ENCODE data around the gene ADAMTS17.
A peak's percentile ranks its signal among the peaks of the same experiment; 100 is the strongest.

ADAMTS17 gene, protein sequence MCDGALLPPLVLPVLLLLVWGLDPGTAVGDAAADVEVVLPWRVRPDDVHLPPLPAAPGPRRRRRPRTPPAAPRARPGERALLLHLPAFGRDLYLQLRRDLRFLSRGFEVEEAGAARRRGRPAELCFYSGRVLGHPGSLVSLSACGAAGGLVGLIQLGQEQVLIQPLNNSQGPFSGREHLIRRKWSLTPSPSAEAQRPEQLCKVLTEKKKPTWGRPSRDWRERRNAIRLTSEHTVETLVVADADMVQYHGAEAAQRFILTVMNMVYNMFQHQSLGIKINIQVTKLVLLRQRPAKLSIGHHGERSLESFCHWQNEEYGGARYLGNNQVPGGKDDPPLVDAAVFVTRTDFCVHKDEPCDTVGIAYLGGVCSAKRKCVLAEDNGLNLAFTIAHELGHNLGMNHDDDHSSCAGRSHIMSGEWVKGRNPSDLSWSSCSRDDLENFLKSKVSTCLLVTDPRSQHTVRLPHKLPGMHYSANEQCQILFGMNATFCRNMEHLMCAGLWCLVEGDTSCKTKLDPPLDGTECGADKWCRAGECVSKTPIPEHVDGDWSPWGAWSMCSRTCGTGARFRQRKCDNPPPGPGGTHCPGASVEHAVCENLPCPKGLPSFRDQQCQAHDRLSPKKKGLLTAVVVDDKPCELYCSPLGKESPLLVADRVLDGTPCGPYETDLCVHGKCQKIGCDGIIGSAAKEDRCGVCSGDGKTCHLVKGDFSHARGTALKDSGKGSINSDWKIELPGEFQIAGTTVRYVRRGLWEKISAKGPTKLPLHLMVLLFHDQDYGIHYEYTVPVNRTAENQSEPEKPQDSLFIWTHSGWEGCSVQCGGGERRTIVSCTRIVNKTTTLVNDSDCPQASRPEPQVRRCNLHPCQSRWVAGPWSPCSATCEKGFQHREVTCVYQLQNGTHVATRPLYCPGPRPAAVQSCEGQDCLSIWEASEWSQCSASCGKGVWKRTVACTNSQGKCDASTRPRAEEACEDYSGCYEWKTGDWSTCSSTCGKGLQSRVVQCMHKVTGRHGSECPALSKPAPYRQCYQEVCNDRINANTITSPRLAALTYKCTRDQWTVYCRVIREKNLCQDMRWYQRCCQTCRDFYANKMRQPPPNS

GRCh38 chr15:100341750-100342560 is at the start of gene ADAMTS17:
Gene ADAMTS17, minus strand, starts transcription at chr15:100341975. Its CDS starts 76 bp downstream, at chr15:100341899.
- peak within 1 kb of the TSS; percentile 6; the same call in 1 of the 2 replicates for H3K27ac ChIP-seq
- TF ChIP-seq CTCF (conservative IDR thresholded peaks at IDR 0.05) (peak; percentile 98), ZFX (IDR thresholded peaks at IDR 0.05) (no peak)

DNA sequence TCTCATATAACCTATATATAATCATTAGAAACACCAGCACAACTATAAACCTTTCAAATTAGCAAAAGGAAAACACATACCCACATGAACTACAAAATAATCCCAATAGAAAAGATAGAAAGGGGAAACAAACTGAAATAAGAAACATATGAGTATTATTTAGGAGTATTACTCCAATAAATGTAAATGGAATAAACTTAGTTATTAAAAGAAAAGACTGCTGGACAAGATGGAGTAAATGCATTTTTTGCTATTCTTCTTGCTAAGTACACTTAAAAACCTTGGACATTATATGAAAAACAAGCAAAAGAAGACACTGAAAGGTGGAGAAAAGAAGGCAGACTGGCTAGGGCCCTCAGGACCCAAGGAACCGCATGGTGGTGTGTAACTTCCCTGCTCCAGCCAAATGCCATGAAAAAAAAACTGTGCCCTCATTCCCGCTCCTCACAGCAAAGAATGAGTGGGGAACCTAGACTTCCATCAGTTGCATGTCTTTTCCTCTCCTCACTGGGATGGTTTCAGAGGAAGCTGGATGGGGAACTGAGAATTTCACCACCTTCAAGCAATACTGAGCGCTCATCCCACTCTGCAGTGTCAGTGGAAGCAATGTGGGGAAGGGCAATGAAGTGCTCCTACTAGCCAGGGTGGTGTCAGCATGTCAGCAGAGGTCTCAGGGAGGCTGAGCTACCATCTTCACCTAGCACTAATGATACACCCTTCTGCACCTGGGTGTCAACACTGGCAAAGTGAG is 43.7 kb upstream of the ADAMTS17 start:
- TF ChIP-seq ZFX (IDR thresholded peaks at IDR 0.05) (no peak), CTCF (conservative IDR thresholded peaks at IDR 0.05) (no peak)
- H3K27ac ChIP-seq: no peak overlapping the region

DNA sequence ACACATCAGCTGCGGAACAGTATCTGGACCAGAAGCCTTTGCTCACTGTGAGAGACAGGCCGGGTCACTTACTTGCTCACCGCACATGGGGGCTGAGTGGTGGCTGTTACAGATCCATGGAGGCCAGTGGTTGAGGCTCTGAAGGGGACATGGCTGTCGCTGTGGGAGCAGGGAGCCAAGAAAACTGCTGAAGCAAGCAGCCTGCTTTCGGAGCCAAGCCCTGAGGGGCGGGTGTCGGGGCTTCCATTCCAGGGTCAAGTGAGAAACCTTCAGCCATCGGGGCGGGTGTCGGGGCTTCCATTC is 42.3 kb upstream of the ADAMTS17 start:
- H3K27ac ChIP-seq: no peak overlapping the region
- TF ChIP-seq CTCF (conservative IDR thresholded peaks at IDR 0.05) (peak; percentile 34), ZFX (IDR thresholded peaks at IDR 0.05) (no peak)

GRCh38 chr15:100383302-100384107 is 41.7 kb upstream of the ADAMTS17 start:
- peak; percentile 61 for TF ChIP-seq CTCF (conservative IDR thresholded peaks at IDR 0.05)
- TF ChIP-seq ZFX (IDR thresholded peaks at IDR 0.05): no peak
- H3K27ac ChIP-seq: no peak overlapping the region

DNA sequence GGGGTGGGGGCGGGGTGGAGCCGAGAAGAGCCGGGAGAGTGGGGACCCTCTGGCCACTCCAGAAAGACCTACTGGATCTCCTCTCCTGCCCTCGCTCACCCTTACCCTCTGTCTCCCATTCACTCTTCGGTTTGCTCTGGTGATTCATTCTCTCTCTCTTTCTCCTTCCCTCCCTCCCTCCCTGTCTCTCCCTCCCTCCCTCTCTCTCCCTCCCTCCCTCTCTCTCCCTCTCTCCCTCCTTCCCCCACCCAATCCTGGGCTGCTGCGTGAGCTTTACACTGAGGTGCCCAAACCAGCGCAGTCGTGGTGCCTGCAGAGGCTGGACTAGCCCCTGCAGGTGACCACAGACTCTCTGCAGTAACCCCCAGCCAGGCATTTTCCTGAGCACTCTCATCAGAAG is 32.2 kb upstream of the ADAMTS17 start:
- no peak overlapping the region for H3K27ac ChIP-seq
- TF ChIP-seq CTCF (conservative IDR thresholded peaks at IDR 0.05) (no peak), ZFX (IDR thresholded peaks at IDR 0.05) (no peak)
